ENCODE measurements around the gene PCDH12.

DNA sequence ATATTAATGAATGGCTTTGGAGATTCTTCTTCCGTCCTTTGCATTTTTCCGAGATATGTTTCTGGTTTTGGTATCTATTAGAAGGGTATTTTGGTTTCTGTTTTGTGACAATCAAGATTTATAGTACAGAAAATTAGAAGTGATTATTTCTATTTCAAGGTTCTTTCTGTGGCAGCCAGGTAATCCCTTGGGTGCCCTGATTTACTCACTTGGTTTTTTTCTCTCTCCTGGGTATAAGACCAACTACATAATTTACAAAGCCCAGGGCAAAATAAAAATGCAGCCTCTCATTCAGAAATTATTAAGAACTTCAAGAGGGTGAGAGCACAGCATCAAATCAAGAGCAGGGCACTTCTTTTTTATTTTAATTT is 8.9 kb upstream of the PCDH12 start:
- TF ChIP-seq EZH2phosphoT487 (IDR thresholded peaks at IDR 0.05; ENCODE audit: borderline replicate concordance) = no peak
- TF ChIP-seq, protein P1, sequence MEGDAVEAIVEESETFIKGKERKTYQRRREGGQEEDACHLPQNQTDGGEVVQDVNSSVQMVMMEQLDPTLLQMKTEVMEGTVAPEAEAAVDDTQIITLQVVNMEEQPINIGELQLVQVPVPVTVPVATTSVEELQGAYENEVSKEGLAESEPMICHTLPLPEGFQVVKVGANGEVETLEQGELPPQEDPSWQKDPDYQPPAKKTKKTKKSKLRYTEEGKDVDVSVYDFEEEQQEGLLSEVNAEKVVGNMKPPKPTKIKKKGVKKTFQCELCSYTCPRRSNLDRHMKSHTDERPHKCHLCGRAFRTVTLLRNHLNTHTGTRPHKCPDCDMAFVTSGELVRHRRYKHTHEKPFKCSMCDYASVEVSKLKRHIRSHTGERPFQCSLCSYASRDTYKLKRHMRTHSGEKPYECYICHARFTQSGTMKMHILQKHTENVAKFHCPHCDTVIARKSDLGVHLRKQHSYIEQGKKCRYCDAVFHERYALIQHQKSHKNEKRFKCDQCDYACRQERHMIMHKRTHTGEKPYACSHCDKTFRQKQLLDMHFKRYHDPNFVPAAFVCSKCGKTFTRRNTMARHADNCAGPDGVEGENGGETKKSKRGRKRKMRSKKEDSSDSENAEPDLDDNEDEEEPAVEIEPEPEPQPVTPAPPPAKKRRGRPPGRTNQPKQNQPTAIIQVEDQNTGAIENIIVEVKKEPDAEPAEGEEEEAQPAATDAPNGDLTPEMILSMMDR (IDR thresholded peaks at IDR 0.05 in 2 of 3, conservative IDR thresholded peaks at IDR 0.05 in 1 of 3; ENCODE audit: borderline replicate concordance in 1 of 3, insufficient read depth in 1 of 3, low read depth in 2 of 3, low read length in 2 of 3) = no peak
- TF ChIP-seq, protein P2, sequence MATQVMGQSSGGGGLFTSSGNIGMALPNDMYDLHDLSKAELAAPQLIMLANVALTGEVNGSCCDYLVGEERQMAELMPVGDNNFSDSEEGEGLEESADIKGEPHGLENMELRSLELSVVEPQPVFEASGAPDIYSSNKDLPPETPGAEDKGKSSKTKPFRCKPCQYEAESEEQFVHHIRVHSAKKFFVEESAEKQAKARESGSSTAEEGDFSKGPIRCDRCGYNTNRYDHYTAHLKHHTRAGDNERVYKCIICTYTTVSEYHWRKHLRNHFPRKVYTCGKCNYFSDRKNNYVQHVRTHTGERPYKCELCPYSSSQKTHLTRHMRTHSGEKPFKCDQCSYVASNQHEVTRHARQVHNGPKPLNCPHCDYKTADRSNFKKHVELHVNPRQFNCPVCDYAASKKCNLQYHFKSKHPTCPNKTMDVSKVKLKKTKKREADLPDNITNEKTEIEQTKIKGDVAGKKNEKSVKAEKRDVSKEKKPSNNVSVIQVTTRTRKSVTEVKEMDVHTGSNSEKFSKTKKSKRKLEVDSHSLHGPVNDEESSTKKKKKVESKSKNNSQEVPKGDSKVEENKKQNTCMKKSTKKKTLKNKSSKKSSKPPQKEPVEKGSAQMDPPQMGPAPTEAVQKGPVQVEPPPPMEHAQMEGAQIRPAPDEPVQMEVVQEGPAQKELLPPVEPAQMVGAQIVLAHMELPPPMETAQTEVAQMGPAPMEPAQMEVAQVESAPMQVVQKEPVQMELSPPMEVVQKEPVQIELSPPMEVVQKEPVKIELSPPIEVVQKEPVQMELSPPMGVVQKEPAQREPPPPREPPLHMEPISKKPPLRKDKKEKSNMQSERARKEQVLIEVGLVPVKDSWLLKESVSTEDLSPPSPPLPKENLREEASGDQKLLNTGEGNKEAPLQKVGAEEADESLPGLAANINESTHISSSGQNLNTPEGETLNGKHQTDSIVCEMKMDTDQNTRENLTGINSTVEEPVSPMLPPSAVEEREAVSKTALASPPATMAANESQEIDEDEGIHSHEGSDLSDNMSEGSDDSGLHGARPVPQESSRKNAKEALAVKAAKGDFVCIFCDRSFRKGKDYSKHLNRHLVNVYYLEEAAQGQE (IDR thresholded peaks at IDR 0.05; ENCODE audit: low read depth) = no peak
- no peak for TF ChIP-seq JUND (IDR thresholded peaks at IDR 0.05)
- TF ChIP-seq TCF7L2 (IDR thresholded peaks at IDR 0.05; ENCODE audit: borderline replicate concordance, extremely low read depth, insufficient read depth, insufficient read length) = no peak
- TF ChIP-seq POLR2A (IDR thresholded peaks at IDR 0.05; ENCODE audit: borderline replicate concordance, extremely low read depth, insufficient read depth, insufficient read length) = no peak
- TF ChIP-seq FOSL1 (IDR thresholded peaks at IDR 0.05; ENCODE audit: low read depth) = no peak
- no peak for TF ChIP-seq EZH2 (IDR thresholded peaks at IDR 0.05)
- no peak for TF ChIP-seq SRF (IDR thresholded peaks at IDR 0.05; ENCODE audit: low read depth)
- no peak for TF ChIP-seq POLR2AphosphoS5 (IDR thresholded peaks at IDR 0.05; ENCODE audit: low read depth, low read length)
- TF ChIP-seq ZNF274 (IDR thresholded peaks at IDR 0.05; ENCODE audit: low read depth, low read length) = no peak
- TF ChIP-seq CEBPB (IDR thresholded peaks at IDR 0.05; ENCODE audit: low read depth) = no peak
- TF ChIP-seq EGR1 (IDR thresholded peaks at IDR 0.05; ENCODE audit: low read depth) = no peak

Data from HCT116 (cell line).